KG1 (cell line): Measurements from ENCODE around the gene KRT2.
"Not testable (repeated sequence)": the region's sequence is repeated elsewhere in the genome, so short reads cannot be mapped to it uniquely, and the experiment has no call there.

Experiments
- DNase-seq: peaks from one replicate; lab custom pipeline; 2025; lab: John Stamatoyannopoulos, UW

KRT2 gene

DNA sequence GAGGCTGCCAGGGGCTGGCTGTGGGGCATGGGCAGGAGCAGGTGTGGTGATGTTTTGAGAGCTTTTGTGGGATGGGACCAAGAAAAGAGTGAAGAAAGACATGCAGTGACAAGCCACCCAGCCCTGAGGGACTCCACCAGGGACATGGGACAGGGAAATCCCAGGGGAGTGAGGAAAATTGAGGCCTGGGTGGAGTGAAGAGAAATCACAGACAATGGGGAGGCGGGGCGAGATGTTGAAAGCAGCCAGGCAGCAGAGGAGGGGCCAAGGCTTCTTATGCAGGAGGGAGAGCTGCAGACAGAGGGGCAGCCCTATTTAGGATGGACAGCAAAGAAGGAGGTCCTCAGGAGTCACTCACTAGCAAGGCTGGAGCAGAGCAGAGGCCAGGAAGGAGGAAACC lies 32.4 kb upstream of the KRT2 start:
- no peak for DNase-seq

GRCh38 chr12:52683575-52684300 lies 31.7 kb upstream of the KRT2 start:
- no peak for DNase-seq

DNA sequence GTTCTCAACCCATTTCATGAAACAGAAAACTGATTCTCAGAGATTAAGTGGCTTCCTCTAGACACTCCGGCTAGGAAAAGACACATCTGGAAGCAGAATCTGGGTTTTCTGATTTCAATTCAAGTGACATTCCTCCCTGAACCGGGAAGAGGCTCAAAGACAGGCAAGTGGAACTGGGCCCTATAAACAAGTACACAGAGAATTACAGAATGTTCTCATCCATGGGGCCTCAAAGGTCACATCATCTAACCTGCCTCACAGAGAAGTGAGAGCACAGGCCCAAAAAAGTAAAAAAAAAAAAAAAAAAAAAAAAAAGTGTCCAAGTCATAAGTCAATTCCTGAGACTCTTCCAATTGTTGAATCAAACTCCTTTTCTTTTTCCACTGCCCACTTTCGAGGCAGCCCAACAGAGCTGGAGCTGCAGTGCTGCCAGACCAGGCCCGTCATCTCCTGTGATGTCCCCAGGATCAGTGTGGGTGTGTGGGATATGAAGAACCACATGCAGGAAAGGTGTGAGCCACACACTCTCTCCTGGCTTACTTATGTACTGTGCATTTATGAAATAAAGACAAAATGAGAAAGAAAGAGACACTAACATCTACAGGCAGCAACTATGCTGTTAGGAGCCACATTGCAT lies 31.0 kb upstream of the KRT2 start:
- no peak for DNase-seq

- DNase-seq, result no peak
Observed at GRCh38 chr12:52682381-52682660, 30.3 kb upstream of the KRT2 start.

DNA sequence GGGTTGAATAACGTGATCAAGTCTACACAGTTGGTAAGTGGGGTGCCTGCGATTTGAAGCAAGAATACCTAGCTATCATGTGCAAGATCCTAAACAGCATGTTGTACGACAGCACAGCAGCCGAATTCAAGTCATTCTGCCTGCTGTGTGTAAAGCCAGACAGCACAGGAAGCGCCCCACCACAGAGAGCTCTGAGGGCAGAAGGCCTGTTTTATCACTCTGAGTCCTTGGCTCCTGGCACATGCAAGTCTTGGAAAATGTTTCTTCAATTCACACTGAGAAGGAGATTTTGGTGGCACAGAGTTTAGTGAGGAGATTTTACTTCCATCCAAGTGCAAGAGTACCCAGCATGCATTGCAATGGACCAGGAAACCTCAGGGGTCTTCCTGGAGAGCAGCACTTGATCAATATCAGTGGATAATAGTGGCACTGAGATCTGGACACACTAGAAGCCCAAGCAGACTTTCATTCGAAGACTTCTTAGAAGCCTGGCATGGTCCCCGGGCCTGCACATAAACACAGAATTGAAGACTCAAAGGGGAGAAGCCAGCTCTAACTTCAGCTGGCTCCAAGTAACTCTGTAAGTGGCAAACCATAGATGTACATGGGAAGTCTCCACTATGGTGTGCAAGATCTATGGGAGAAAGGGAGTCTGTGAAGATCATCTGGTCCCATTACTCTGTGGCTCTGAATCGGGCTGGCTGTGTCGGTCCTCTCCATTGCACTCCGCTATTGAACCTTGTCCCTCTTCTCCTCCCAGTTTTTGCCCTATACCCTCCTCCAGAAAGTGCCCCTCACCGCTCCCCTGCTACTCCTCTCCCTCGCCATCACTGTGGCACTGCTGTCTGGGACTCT lies 29.7 kb upstream of the KRT2 start:
- DNase-seq, result no peak

GRCh38 chr12:52680363-52680762 lies 28.4 kb upstream of the KRT2 start, which contains the start of gene KRT1:
KRT1 (minus strand) TSS chr12:52680407; CDS start chr12:52680348, 59 bp downstream.
- DNase-seq, result no peak

DNA sequence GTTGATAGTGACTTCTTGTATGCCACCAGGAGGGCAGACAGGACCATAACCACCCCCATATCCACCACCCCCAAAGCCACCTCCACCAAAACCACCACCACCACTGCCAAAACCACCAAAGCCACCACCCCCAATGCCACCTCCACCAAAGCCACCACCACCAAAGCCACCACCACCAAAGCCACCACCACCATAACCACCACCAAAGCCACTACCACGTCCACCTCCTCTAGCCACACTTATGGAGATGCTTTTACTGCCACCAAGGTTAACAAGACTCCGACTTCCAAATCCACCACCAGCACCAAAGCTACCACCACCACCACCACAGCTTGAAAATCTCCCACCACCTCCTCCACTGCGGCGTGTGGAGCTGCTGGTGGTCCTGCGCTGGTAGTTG lies 27.9 kb upstream of the KRT2 start:
- DNase-seq, result no peak

DNA sequence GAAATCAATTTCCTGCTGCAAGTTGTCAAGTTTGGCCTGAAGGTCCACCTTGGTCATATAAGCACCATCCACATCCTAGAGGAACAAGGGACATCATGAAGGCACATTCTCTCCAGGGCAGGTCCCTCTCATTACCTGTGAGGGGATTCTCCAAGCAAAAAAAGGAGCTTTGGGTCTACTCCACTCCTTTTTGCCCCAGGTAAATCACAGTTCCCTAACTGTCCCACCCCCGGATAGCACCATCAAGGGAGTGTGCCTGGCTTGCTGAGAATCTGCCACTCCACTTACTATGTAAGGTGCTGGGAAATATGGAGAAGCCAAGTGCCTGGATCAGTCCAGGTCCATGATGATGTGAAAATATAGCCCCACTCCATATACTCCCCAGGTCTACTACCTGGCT lies 25.7 kb upstream of the KRT2 start:
- DNase-seq, result no peak

GRCh38 chr12:52677126-52677525 lies 25.1 kb upstream of the KRT2 start:
- no peak for DNase-seq

DNA sequence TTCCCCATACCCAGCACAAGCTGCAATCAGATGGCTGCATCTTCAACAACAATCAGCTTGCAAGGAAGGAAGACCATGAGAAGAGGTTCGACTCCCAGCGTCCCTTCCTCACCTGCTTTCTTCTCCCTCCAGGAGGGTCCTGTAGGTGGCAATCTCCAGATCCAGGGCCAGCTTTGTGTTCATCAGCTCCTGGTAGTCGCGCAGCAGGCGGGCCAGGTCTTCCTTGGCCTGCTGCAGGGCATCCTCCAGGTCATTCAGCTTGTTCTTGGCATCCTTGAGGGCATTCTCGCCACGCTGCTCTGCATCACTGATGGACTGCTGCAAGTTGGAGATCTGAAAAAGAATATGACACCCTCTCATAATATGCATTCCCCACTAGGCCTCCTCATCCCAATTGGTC lies 24.2 kb upstream of the KRT2 start:
- DNase-seq, result no peak

- DNase-seq, result no peak
Observed at GRCh38 chr12:52675301-52675701, 23.3 kb upstream of the KRT2 start.

GRCh38 chr12:52674433-52674775 lies 22.4 kb upstream of the KRT2 start:
- DNase-seq, result no peak

DNA sequence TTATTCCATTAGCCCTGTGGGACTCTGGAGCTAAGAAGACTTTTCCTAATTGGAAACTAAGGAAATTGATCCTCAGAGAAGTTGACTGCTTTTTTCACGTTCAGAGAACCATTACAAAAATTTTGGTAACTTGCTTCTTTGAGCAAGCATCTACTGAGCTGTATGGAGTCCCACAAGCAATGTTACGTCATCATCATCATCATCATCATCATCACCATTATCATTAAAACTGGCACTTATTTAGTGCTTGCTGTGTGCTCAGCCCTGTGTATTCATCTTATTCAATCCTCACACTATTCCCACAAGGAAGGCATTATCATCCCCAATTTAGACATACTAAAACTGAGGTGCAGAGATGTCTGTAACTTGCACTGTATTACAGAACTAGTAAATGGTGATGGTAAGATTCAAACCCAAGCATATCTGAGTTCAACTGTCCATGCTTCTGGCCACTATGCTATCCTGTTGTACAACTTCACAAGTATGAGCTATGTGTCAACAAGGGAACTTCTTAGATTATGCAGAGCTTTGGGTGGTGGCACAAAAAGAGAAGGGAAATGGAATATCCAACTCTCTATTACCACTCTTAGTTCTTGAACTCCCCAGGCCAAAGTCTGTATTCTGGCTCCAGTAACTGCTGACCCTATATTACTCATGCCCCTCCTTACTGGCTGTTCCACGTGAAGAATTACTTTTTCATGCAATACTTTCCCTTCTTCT lies 21.9 kb upstream of the KRT2 start:
- no peak for DNase-seq

GRCh38 chr12:52673217-52673616 lies 21.2 kb upstream of the KRT2 start:
- no peak for DNase-seq

DNA sequence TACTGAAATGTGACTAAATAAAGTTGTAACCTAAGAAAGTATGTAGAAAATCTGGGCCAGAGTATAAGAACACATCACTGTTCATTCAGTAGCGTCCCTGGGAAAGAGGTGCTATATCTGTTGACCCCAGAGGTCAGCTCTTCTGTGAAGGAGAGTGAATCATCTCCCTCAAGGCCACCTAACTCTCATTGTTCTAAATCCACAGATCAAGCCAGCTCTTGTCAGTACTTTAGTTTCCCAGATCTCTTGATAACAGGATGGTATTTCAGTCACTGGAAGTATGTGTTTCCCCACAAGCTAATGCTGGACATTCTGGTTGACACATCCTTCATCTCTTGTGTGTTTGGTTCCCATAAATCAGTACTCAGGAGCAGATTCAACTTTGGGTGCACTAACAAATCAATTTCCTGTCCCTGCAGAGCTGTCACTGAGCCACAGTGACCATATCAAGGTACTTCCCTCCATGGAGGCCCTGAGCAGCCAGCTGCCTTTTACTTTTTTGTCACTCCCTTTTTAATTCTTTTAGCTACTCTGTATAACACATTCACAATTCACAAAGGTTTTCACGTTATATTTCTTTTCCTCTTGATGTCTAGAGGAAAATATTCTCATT lies 20.4 kb upstream of the KRT2 start:
- no peak for DNase-seq

GRCh38 chr12:52670961-52671360 lies 18.9 kb upstream of the KRT2 start:
- DNase-seq, result no peak

- no peak for DNase-seq
Observed at GRCh38 chr12:52670506-52670905, 18.5 kb upstream of the KRT2 start.

- not testable (repeated sequence) for DNase-seq
Observed at GRCh38 chr12:52669941-52670340, 17.9 kb upstream of the KRT2 start.

- DNase-seq, result no peak
Observed at GRCh38 chr12:52669426-52669825, 17.4 kb upstream of the KRT2 start.

GRCh38 chr12:52667931-52668330 lies 15.9 kb upstream of the KRT2 start:
- DNase-seq, result no peak

- DNase-seq, result no peak
Observed at GRCh38 chr12:52667509-52667908, 15.5 kb upstream of the KRT2 start.

DNA sequence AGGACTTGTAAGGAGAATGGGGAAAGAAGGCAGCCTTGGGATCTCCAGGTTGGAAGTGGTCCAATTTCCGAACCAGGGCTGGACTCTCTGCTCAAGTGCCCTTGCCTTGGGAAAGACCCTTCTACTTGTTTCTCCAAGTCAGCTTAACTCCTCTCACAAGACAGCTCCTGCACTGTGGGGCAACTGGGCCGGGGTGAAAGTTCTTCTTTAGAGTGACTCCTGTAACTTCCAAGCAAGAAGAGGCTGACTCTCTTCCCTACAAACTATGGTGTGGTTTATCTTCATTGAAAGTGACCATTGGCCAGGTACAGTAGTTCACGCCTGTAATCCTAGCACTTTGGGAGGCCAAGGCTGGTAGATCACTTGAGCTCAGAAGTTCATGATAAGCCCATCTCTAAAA lies 14.5 kb upstream of the KRT2 start:
- DNase-seq, result no peak
